Measurements from ENCODE around the gene CIB2.

- TF ChIP-seq CTCF (IDR thresholded peaks at IDR 0.05) (no peak), POLR2AphosphoS5 (IDR thresholded peaks at IDR 0.05) (no peak), POLR2A (IDR thresholded peaks at IDR 0.05) (no peak), EP300 (IDR thresholded peaks at IDR 0.05; ENCODE audit: low read depth) (no peak)
Measured at GRCh38 chr15:78054966-78055365, 76.3 kb downstream of the CIB2 start.

Data from transverse colon (tissue), 4 donors.